GM18505 (cell line): Measurements from ENCODE around the gene BZW2.
"Not testable (repeated sequence)": the region's sequence is repeated elsewhere in the genome, so short reads cannot be mapped to it uniquely, and the experiment has no call there.

ENCODE experiments used
- ATAC-seq: cut with Tn5 transposase; IDR thresholded peaks from one replicate; pipeline ENCODE4 v1.9.1; 2021; ENCODE audit not compliant: unreplicated experiment
- POLR2A ChIP-seq: IDR thresholded peaks from 4 replicates; pipeline ENCODE4 v1.6.1; 2011; ENCODE audit warnings: borderline replicate concordance; ENCODE audit not compliant: insufficient read depth, insufficient read length; ENCODE audit errors: extremely low read depth

The BZW2 gene

GRCh38 chr7:16651396-16652239, 5.6 kb downstream of the BZW2 start:
- no peak for TF ChIP-seq POLR2A
- no peak for ATAC-seq

GRCh38 chr7:16652240-16652583, 6.2 kb downstream of the BZW2 start:
- no peak for TF ChIP-seq POLR2A

GRCh38 chr7:16652888-16653287, 6.9 kb downstream of the BZW2 start:
- no peak for TF ChIP-seq POLR2A
- no peak for ATAC-seq

More at GRCh38 chr7:16652240-16652583, 6.2 kb downstream of the BZW2 start:
- no peak for ATAC-seq

- no peak for ATAC-seq
- TF ChIP-seq POLR2A = no peak
These were observed 9.4 kb downstream of the BZW2 start for GRCh38 chr7:16655394-16655793.

- no peak for ATAC-seq
- TF ChIP-seq POLR2A = no peak
These were observed 10.2 kb downstream of the BZW2 start for GRCh38 chr7:16656141-16656540.

- no peak for TF ChIP-seq POLR2A
- ATAC-seq = no peak
These were observed 11.8 kb downstream of the BZW2 start for GRCh38 chr7:16657656-16658279.

GRCh38 chr7:16659854-16660497, 14.0 kb downstream of the BZW2 start:
- ATAC-seq = not testable (repeated sequence)

- no peak for TF ChIP-seq POLR2A
- ATAC-seq = no peak
These were observed 14.9 kb downstream of the BZW2 start for GRCh38 chr7:16660702-16661464.

GRCh38 chr7:16661924-16662323, 15.9 kb downstream of the BZW2 start:
- no peak for ATAC-seq
- TF ChIP-seq POLR2A = no peak

- TF ChIP-seq POLR2A = no peak
- ATAC-seq = no peak
These were observed 21.4 kb downstream of the BZW2 start for GRCh38 chr7:16667355-16667754.

- TF ChIP-seq POLR2A = no peak
- no peak for ATAC-seq
These were observed 22.3 kb downstream of the BZW2 start for GRCh38 chr7:16668049-16668858.

GRCh38 chr7:16668978-16669377, 23.0 kb downstream of the BZW2 start:
- no peak for TF ChIP-seq POLR2A
- no peak for ATAC-seq
